HG02642 (cell line): Measurements from ENCODE around the gene MAP3K5.
A peak's percentile ranks its signal among the peaks of the same experiment; 100 is the strongest.

Experiments used
- ATAC-seq: cut with Tn5 transposase; IDR thresholded peaks from one replicate; pipeline ENCODE4 v1.9.1; 2021; ENCODE audit warnings: mild to moderate bottlenecking; ENCODE audit not compliant: unreplicated experiment, poor library complexity

The MAP3K5 gene

DNA sequence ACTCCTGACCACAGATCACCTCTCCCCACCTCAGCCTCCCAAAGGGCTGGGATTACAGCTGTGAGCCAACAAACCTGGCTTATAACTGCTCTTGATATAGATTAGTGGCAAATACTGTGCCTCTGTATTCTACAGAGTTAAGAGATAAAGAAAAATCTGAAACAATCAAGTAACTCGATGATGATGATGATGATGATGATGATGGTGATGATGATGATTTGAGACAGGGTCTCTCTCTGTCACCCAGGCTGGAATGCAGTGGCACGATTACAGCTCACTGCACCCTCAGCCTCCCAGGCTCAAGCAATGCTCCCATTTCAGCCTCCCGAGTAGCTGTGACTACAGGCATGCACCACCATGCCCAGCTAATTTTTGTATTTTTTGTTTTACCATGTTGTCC lies 175.8 kb downstream of the MAP3K5 start:
- ATAC-seq = no peak

GRCh38 chr6:136614994-136615393 lies 177.3 kb downstream of the MAP3K5 start:
- ATAC-seq = no peak

DNA sequence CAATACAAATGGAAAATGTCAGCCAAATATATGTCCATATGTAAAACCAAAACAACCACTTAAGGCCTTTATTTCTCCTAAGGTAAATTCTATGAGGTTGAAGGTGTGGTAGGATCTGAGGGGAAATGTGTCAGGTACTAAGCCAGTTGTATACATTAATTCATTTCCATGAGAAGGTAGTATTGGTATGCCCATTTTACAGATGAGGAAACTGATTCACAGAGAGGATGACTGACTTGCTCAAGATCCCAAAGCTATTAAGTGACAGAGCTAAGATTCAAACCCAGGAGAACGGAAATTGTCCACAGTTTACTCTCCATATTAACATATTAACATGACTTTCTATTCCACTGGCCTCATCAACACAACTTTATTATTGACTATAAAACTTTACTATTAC lies 177.9 kb downstream of the MAP3K5 start:
- no peak for ATAC-seq

- no peak for ATAC-seq
Observed at GRCh38 chr6:136613477-136613876, 178.8 kb downstream of the MAP3K5 start.

DNA sequence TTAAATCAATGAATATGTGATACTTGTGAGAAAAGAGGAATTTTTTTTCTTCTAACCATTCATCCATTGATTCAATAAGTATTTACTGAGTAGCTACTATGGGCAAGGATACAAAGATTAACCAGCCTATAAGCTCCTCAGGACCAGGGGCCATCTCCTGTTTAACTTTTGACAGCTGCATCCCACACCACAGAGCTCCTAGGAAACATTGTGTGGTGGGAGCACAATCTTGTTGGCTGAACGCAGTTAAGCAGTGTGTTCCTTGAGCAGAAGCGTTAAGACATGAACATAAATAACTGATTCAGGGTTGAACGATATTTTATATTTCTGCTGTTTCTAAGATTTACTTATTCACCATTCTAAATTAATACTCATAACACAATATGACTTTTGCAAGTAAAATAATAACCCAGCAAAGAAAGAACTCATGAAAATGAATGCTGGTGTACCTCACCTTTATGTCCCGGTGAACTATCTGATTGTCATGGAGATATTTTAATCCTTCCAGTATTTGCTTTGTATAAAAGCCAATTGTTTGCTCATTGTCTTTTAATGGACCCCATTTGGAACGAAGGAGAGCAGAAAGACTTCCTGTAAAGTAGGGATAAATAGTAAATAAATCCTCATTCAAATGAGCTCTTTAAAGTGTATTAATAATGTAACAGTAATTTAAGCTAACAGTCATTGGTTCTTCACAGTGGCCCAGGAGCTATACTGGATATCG lies 179.4 kb downstream of the MAP3K5 start:
- ATAC-seq = no peak

GRCh38 chr6:136611746-136612145 lies 180.5 kb downstream of the MAP3K5 start:
- ATAC-seq = no peak

- no peak for ATAC-seq
Observed at GRCh38 chr6:136611133-136611532, 181.1 kb downstream of the MAP3K5 start.

- ATAC-seq = no peak
Observed at GRCh38 chr6:136609873-136610706, 182.2 kb downstream of the MAP3K5 start.

DNA sequence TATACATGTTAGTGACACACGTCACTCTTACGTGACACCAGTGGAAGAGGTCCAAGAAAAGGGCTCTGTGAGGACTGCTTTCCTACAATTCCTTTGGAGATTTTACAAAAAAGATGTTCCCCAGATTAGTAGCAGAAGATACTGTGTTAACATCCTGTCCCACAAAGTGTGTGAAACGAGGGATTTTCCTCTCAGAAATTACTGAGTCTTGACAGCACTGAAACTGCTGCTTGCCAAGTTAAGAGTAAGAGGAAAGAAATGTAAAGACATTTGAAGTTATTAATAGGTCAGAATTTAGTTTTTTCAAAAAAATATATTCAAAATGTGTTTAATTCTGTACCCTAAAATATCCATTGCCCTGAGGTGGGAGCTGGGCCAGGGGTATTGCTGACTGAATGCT lies 183.3 kb downstream of the MAP3K5 start:
- ATAC-seq = no peak

DNA sequence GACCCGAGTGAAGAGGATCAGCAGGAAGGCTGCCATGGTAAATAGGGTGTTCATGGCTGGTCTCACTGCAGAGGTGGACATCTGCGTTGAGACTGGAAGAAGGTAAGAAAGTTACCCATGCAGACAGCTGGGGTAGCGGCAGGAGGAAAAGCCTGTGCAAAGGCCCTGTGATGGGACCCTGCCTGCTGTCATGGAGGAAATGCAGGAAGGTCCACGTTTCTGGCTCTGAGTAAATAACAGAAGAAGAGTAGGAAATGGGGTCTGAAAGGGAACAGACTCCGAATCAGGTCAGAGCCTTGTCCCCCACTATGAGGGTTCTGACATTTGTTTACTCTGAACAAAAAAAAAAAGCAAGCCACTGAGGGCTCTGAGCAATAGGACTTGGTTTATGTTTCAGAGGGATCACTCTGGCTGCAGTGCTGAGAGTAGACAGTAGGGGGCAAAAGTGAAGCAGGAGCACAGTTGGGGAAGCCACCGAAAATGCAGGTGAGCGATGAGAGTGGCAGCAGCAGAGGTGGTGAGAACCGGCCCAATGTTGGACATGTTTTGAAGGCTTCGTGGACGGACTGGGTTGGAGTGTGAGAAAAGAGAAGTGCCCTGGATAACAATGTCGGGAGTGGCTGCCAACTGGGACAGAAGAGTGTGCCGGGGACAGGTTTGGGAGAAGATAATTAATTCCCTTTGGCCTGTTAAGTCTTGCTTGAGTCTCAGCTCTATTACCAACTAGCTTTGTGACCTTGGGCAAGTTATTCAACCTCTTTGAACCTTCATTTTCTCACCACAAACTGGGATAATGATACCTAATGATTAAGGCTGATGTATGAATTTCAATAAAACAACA lies 184.1 kb downstream of the MAP3K5 start:
- ATAC-seq = peak; percentile 81

DNA sequence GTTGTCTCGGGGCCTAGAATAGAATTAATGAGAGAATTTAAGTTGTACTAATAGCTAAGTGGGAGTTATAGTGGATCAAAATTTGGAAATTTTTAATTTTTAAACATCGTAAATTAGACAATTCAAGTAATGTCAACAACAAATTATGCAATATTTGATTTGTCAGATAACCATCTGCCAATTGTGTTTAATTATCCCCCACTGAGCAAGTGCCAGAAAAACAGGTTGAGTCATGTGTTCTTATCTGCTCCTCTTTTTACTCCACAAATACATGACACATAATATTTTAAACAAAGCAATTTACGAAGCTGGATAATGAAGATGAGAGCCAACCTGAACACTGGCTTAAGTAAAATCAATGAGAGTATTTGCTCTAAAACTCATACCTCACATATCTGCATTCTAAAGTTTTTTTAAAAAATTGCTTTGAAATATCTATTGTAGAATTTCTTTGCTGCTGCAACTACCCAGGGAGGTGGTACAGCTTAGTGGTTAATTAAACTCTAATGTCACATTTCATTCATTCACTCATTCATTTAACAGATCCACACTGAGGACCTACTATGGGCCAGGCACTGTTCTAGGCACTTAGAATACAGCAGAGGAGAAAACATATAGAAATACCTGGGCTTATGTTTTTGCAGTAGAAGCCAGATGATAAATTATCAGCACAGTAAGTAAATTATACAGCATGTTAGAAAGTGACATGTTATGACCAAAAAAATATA lies 184.9 kb downstream of the MAP3K5 start:
- no peak for ATAC-seq

DNA sequence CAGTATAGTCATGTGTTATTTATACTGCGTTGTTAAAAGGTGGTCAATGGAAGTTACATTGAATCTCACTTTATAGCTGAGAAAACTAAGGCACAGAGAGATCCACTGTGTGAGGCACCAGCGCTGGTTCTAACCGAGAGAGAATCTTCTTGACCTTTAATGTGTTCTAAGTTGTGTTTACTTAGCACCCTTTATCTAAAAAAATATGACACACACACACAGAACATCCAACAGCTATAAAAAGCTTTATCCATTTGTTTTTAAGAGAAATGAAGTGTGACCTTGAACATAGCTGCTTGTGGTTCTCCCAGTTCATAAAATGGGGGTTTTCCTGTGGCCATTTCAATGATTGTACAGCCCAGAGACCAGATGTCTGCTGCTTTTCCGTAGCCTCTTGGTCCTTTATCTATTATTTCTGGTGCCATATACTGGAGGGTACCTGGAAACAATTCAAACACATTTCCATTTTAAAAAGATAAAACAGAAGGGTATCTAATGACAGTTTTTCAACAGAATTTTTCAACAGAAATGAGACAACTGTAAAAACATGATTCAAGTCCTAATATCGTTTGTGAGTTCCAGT lies 187.3 kb downstream of the MAP3K5 start:
- ATAC-seq = no peak

DNA sequence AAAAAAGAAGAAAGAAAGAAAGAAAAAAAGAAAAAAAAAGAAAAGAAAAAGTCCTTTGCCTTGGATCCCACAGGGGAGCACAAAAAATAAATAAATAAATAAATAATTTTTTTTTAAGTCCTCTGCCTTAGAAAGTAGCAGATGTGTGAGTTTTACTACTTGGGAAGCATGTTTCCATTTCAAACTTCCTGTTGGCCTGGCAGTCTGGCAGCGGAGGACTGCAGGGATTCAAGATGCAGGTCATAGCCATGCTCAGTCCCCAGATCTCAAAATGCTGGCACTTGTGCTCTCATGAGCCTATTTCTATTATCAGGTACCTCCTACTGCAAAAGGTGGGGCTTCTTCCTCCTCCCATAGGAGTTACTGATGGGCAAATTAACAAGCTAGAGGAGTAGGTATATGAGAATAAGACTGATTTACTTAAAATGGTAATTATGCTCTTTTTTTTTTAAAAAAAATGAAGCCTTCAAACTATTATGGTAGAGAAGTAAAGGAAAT lies 187.9 kb downstream of the MAP3K5 start:
- ATAC-seq = no peak

- no peak for ATAC-seq
Observed at GRCh38 chr6:136600818-136601217, 191.5 kb downstream of the MAP3K5 start.

GRCh38 chr6:136599329-136600011 lies 192.8 kb downstream of the MAP3K5 start:
- no peak for ATAC-seq

- ATAC-seq = no peak
Observed at GRCh38 chr6:136598048-136598447, 194.2 kb downstream of the MAP3K5 start.

DNA sequence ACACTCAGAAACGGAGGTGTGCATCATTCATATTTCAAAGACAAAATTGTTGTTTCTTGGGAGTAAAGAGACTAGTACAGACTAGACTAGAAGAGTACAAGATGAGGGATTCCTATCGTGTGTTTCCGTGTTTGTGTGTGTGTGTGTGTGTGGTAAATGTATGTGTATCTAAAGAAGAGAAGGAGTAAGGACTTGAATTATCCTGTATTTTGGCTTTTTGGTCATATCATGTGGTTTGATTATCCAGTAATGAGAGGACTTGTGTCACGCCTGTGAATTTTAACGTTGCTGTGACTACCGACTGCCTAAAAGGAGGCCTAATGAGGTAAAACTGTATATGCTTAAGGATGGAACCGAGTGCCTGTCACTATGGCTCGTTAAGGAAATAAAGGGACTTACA lies 197.6 kb downstream of the MAP3K5 start:
- no peak for ATAC-seq

DNA sequence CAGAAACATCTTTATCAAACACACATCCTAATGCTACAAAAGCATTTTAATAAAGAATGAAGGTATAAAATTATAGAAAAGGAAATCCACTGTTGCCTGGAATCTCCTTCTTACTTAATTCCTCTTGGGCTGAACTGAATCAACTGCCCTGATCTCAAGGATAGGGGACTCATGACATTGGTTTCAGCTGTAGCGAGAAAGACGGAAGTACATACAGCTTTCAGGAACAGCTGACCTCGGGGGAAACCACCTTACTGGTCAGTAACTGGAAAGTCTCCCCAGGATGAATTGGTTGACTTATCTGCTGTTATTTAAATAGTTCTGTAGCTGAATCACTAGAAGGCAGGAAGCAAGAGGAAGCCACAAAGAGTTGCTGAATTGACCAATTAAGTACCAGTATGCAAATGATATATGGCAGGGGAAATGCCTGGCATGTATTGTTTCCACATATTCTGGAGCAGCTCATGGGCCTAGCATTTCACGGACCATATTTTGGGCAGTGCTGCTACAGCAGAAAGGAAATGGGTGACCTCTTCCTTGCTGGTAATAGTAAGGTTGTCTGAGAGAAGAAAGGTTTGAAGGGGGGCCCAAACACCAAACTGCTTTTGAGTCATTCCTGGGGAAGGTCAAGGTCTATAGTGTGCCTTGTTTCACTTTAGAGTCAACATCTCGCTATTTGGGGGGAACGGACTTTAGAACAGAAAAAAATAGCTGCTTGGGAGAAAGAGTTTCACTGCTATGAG lies 198.4 kb downstream of the MAP3K5 start:
- ATAC-seq = peak; percentile 94
